Neural progenitor cell (in vitro differentiated cells): ENCODE results near the gene NTM. TPM values are rescaled to one million over a fixed set of nuclear protein-coding genes. Genes with fewer than 3 reads are reported as not detected.

Experiments used
- DNase-seq: peaks from one replicate; pipeline ENCODE4 v3.0.0-alpha.2; 2016; ENCODE audit warnings: low spot score
- H2AFZ ChIP-seq: fragments of 200-600 bp; sonication (generic); replicated peaks from 2 replicates; pipeline ENCODE4 v1.6.1; 2016; ENCODE audit warnings: antibody characterized with exemption
- H3F3A ChIP-seq: fragments of 200-600 bp; sonication (generic); 2 replicates; pipeline ENCODE4 v1.6.1; 2016; ENCODE audit warnings: antibody characterized with exemption, low read depth
- H3K27ac ChIP-seq: fragments of 200-600 bp; sonication (generic); 2 replicates; pipeline ENCODE4 v1.5.1; 2016; ENCODE audit warnings: mild to moderate bottlenecking
- H3K27me3 ChIP-seq: fragments of 200-600 bp; sonication (generic); 2 replicates; pipeline ENCODE4 v1.6.1; 2016; ENCODE audit warnings: mild to moderate bottlenecking, moderate library complexity
- H3K36me3 ChIP-seq: fragments of 200-600 bp; sonication (generic); 2 replicates; pipeline ENCODE4 v1.5.1; 2016
- H3K4me1 ChIP-seq: fragments of 200-600 bp; sonication (generic); 2 replicates; pipeline ENCODE4 v1.6.1; 2016; ENCODE audit warnings: mixed run types
- H3K4me2 ChIP-seq: fragments of 200-600 bp; sonication (generic); 2 replicates; pipeline ENCODE4 v1.6.1; 2016
- H3K4me3 ChIP-seq: fragments of 200-600 bp; sonication (generic); 2 replicates; pipeline ENCODE4 v1.5.1; 2016
- H3K79me2 ChIP-seq: fragments of 200-600 bp; sonication (generic); 2 replicates; pipeline ENCODE4 v1.6.1; 2016; ENCODE audit warnings: low read depth
- H3K9ac ChIP-seq: fragments of 200-600 bp; sonication (generic); 2 replicates; pipeline ENCODE4 v1.6.1; 2016
- H3K9me3 ChIP-seq: fragments of 200-600 bp; sonication (generic); 2 replicates; pipeline ENCODE4 v1.5.1; 2016; ENCODE audit warnings: low read depth
- H4K20me1 ChIP-seq: fragments of 200-600 bp; sonication (generic); 2 replicates; pipeline ENCODE4 v1.6.1; 2016; ENCODE audit warnings: low read depth
- H3K27ac Mint-ChIP-seq: 3 replicates; pipeline ENCODE4 v1.8.0; 2021; ENCODE audit warnings: mixed read lengths
- H3K27me3 Mint-ChIP-seq: 2 replicates; pipeline ENCODE4 v1.8.0; 2022; ENCODE audit warnings: low read depth, mild to moderate bottlenecking, inconsistent platforms, moderate library complexity, mixed read lengths; ENCODE audit not compliant: insufficient read depth
- H3K36me3 Mint-ChIP-seq: 3 replicates; pipeline ENCODE4 v1.8.0; 2021; ENCODE audit warnings: mixed read lengths
- H3K4me1 Mint-ChIP-seq: 3 replicates; pipeline ENCODE4 v1.8.0; 2021; ENCODE audit warnings: mixed read lengths
- H3K4me3 Mint-ChIP-seq: 3 replicates; pipeline ENCODE4 v1.8.0; 2021; ENCODE audit warnings: mild to moderate bottlenecking, moderate library complexity, mixed read lengths
- H3K9me3 Mint-ChIP-seq: 3 replicates; pipeline ENCODE4 v1.8.0; 2020; ENCODE audit warnings: mixed read lengths
- CTCF ChIP-seq: fragments of 200-600 bp; sonication (generic); IDR thresholded peaks from 2 replicates; pipeline ENCODE4 v1.5.1; 2017; ENCODE audit warnings: antibody characterized with exemption, mild to moderate bottlenecking
- EZH2 ChIP-seq: fragments of 200-600 bp; sonication (generic); IDR thresholded peaks from 2 replicates; pipeline ENCODE4 v1.6.1; 2017; ENCODE audit warnings: antibody characterized with exemption, mild to moderate bottlenecking, moderate library complexity
- EZH2phosphoT487 ChIP-seq: fragments of 200-600 bp; sonication (generic); IDR thresholded peaks from 2 replicates; pipeline ENCODE4 v1.6.1; 2017; ENCODE audit warnings: antibody characterized with exemption
- total RNA-seq: library from RNA; depleted of rRNA; stranded (reverse); fragments of >200 nt; gene quantifications from 2 replicates; pipeline ENCODE4 v1.2.3, GENCODE V29; 2015; ENCODE audit warnings: low replicate concordance

The NTM gene
- total RNA-seq, 1 donor from 2014 or later, result 4.3 TPM

GRCh38 chr11:131618201-131618600 is 247.8 kb downstream of the NTM start:
- H3K27me3 Mint-ChIP-seq, result peaks cover 4% of the 10 kb centered on the region
- no peak overlapping the region for H3K27ac Mint-ChIP-seq
- no peak overlapping the region for H3K4me2 ChIP-seq
- peaks cover 32% of the 10 kb centered on the region for H3K4me1 Mint-ChIP-seq
- no peaks in the 10 kb centered on the region for H4K20me1 ChIP-seq
- no peaks in the 10 kb centered on the region for H3K36me3 Mint-ChIP-seq
- H3K4me3 Mint-ChIP-seq, result no peak overlapping the region
- H2AFZ ChIP-seq, result no peak overlapping the region
- no peaks in the 10 kb centered on the region for H3F3A ChIP-seq
- H3K4me1 ChIP-seq, result no peaks in the 10 kb centered on the region
- no peaks in the 10 kb centered on the region for H3K9me3 ChIP-seq
- H3K4me3 ChIP-seq, result no peak overlapping the region
- no peaks in the 10 kb centered on the region for H3K27me3 ChIP-seq
- no peak overlapping the region for H3K27ac ChIP-seq
- no peaks in the 10 kb centered on the region for H3K9me3 Mint-ChIP-seq
- no peak overlapping the region for H3K9ac ChIP-seq
- DNase-seq, result no peak
- no peaks in the 10 kb centered on the region for H3K36me3 ChIP-seq
- TF ChIP-seq EZH2phosphoT487, result no peak
- no peak for TF ChIP-seq EZH2
- TF ChIP-seq CTCF, result no peak
- H3K79me2 ChIP-seq, result no peaks in the 10 kb centered on the region

- H3K9me3 Mint-ChIP-seq, result no peaks in the 10 kb centered on the region
- Histone ChIP-seq H3K4me3 (no peak overlapping the region), H3K36me3 (no peaks in the 10 kb centered on the region), H2AFZ (no peak overlapping the region), H3K27me3 (no peaks in the 10 kb centered on the region), H3F3A (no peaks in the 10 kb centered on the region), H3K9me3 (no peaks in the 10 kb centered on the region), H3K4me1 (no peaks in the 10 kb centered on the region), H3K9ac (no peak overlapping the region), H3K79me2 (no peaks in the 10 kb centered on the region), H4K20me1 (no peaks in the 10 kb centered on the region), H3K4me2 (no peak overlapping the region), H3K27ac (no peak overlapping the region)
- no peaks in the 10 kb centered on the region for H3K27me3 Mint-ChIP-seq
- DNase-seq, result no peak
- no peak overlapping the region for H3K4me3 Mint-ChIP-seq
- no peaks in the 10 kb centered on the region for H3K36me3 Mint-ChIP-seq
- no peak overlapping the region for H3K27ac Mint-ChIP-seq
- H3K4me1 Mint-ChIP-seq, result peaks cover 9% of the 10 kb centered on the region
- TF ChIP-seq EZH2phosphoT487 (no peak), EZH2 (no peak), CTCF (no peak)
Observed at GRCh38 chr11:131622193-131622592, 251.8 kb downstream of the NTM start.

- Histone ChIP-seq H4K20me1 (no peaks in the 10 kb centered on the region), H3K27me3 (no peaks in the 10 kb centered on the region), H3K27ac (no peak overlapping the region), H3K4me1 (no peaks in the 10 kb centered on the region), H3K4me3 (no peak overlapping the region), H3K36me3 (no peaks in the 10 kb centered on the region), H3K4me2 (no peak overlapping the region), H3K9me3 (no peaks in the 10 kb centered on the region), H3K79me2 (no peaks in the 10 kb centered on the region), H3F3A (no peaks in the 10 kb centered on the region), H3K9ac (no peak overlapping the region), H2AFZ (no peak overlapping the region)
- no peak for DNase-seq
- Mint-ChIP-seq H3K4me3 (no peak overlapping the region), H3K27me3 (peaks cover 2% of the 10 kb centered on the region), H3K27ac (no peak overlapping the region), H3K9me3 (no peaks in the 10 kb centered on the region), H3K4me1 (peaks cover 7% of the 10 kb centered on the region), H3K36me3 (no peaks in the 10 kb centered on the region)
- TF ChIP-seq EZH2phosphoT487 (no peak), CTCF (no peak), EZH2 (no peak)
Observed at GRCh38 chr11:131624531-131624930, 254.1 kb downstream of the NTM start.
